Cardiac muscle cell (in vitro differentiated cells and primary cell): ENCODE data around the gene NTRK2. TPM values are rescaled to one million over a fixed set of nuclear protein-coding genes. Genes with fewer than 3 reads are reported as not detected.

Source experiments
- DNase-seq, 2 donors: peaks; one replicate each; pipeline versions ENCODE4 v3.0.0 to v3.0.0-alpha.2; 2010 to 2017; ENCODE audit warnings: low read depth in 1 of 2, low spot score in 1 of 2
- H3K27ac ChIP-seq: fragments of 200-600 bp; sonication (generic); 2 replicates; pipeline ENCODE4 v1.5.1; 2016
- H3K27me3 ChIP-seq: fragments of 200-600 bp; sonication (generic); 2 replicates; pipeline ENCODE4 v1.6.0; 2016; ENCODE audit warnings: control low read depth
- H3K36me3 ChIP-seq: fragments of 200-600 bp; sonication (generic); 2 replicates; pipeline ENCODE4 v1.5.1; 2016; ENCODE audit warnings: control low read depth
- H3K4me1 ChIP-seq: fragments of 200-600 bp; sonication (generic); 2 replicates; pipeline ENCODE4 v1.8.1; 2017; ENCODE audit warnings: low read depth, mild to moderate bottlenecking, mixed run types
- H3K4me3 ChIP-seq: fragments of 200-600 bp; sonication (generic); 2 replicates; pipeline ENCODE4 v1.5.1; 2016; ENCODE audit warnings: mild to moderate bottlenecking
- H3K9me3 ChIP-seq: fragments of 200-600 bp; sonication (generic); 2 replicates; pipeline ENCODE4 v1.5.1; 2017; ENCODE audit warnings: low read depth, mild to moderate bottlenecking, control low read depth
- polyA plus RNA-seq: library from polyadenylated mRNA; unstranded; fragments of >200 nt; fragmentation: Nextera tagmentation; extraction: Ambion mirVana; gene quantifications from 2 replicates; pipeline ENCODE4 v1.2.1, GENCODE V29; 2016
- total RNA-seq: library from RNA; depleted of rRNA; stranded (reverse); fragments of >200 nt; gene quantifications from 2 replicates; pipeline ENCODE4 v1.2.3, GENCODE V29; 2016
- TF ChIP-seq, protein P1 (sequence below): IDR thresholded peaks from 2 replicates; pipeline ENCODE4 v1.5.1; 2012; ENCODE audit warnings: low read depth, mild to moderate bottlenecking, low read length

NTRK2 gene
- total and polyA plus RNA-seq, 2 experiments from 2014 or later = 1.3 TPM

DNA sequence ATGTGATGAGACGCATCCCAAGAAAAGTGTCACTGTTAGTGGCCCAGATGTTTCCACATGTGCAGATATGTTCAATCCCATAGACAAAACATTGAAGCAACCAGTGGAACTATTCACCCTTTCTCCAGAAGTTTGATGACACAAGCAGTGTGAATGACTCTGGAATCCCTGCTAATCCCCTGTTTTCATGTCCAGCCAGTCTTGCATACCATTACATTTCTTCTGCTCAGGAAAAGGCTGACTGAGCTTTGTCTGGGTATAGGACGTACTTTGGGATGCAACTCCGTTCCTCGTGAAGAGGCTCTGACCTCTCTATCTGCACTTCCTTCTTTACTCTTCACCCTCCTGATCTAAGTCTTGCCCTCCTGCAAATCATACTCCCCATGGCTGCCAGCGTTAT lies 172.4 kb downstream of the NTRK2 start:
- TF ChIP-seq, protein P1, sequence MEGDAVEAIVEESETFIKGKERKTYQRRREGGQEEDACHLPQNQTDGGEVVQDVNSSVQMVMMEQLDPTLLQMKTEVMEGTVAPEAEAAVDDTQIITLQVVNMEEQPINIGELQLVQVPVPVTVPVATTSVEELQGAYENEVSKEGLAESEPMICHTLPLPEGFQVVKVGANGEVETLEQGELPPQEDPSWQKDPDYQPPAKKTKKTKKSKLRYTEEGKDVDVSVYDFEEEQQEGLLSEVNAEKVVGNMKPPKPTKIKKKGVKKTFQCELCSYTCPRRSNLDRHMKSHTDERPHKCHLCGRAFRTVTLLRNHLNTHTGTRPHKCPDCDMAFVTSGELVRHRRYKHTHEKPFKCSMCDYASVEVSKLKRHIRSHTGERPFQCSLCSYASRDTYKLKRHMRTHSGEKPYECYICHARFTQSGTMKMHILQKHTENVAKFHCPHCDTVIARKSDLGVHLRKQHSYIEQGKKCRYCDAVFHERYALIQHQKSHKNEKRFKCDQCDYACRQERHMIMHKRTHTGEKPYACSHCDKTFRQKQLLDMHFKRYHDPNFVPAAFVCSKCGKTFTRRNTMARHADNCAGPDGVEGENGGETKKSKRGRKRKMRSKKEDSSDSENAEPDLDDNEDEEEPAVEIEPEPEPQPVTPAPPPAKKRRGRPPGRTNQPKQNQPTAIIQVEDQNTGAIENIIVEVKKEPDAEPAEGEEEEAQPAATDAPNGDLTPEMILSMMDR = no peak
- no peak overlapping the region for H3K4me3 ChIP-seq
- H3K27ac ChIP-seq = no peak overlapping the region
- H3K27me3 ChIP-seq = peaks cover 3% of the 10 kb centered on the region
- no peaks in the 10 kb centered on the region for H3K9me3 ChIP-seq
- no peak for DNase-seq
- no peaks in the 10 kb centered on the region for H3K36me3 ChIP-seq
- H3K4me1 ChIP-seq = no peaks in the 10 kb centered on the region

- no peak overlapping the region for H3K4me3 ChIP-seq
- no peaks in the 10 kb centered on the region for H3K9me3 ChIP-seq
- DNase-seq = no peak
- TF ChIP-seq, protein P1 = no peak
- peaks cover 3% of the 10 kb centered on the region for H3K27me3 ChIP-seq
- H3K4me1 ChIP-seq = no peaks in the 10 kb centered on the region
- H3K36me3 ChIP-seq = no peaks in the 10 kb centered on the region
- H3K27ac ChIP-seq = no peak overlapping the region
Observed at GRCh38 chr9:84843175-84843824, 173.8 kb downstream of the NTRK2 start.

GRCh38 chr9:84845956-84846900 lies 176.7 kb downstream of the NTRK2 start:
- no peak for DNase-seq
- Histone ChIP-seq H3K4me3 (no peak overlapping the region), H3K4me1 (no peaks in the 10 kb centered on the region), H3K36me3 (no peaks in the 10 kb centered on the region), H3K9me3 (no peaks in the 10 kb centered on the region), H3K27me3 (no peaks in the 10 kb centered on the region), H3K27ac (no peak overlapping the region)
- TF ChIP-seq, protein P1 = no peak

DNA sequence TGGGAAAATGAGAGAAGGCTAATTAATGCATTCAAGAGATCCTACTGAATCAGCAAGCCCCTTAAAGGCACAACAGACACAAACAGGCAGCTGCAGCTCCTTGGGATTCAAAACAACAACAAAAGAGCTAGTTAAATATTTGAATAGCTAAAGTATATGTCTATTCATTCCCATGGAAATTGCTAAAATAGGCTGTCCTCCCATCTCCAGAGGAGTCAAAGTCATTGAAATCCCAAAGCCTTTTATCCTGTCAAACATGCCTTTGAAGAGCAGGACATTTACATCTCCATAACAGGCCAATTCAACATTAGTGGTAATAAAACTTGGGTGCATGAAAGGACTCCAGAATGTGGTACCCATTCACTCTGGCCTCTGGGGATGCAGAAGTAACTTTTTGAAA lies 177.4 kb downstream of the NTRK2 start:
- H3K4me1 ChIP-seq = no peaks in the 10 kb centered on the region
- no peaks in the 10 kb centered on the region for H3K36me3 ChIP-seq
- H3K27me3 ChIP-seq = no peaks in the 10 kb centered on the region
- DNase-seq = no peak
- H3K4me3 ChIP-seq = no peak overlapping the region
- TF ChIP-seq, protein P1 = no peak
- H3K27ac ChIP-seq = no peak overlapping the region
- H3K9me3 ChIP-seq = no peaks in the 10 kb centered on the region

DNA sequence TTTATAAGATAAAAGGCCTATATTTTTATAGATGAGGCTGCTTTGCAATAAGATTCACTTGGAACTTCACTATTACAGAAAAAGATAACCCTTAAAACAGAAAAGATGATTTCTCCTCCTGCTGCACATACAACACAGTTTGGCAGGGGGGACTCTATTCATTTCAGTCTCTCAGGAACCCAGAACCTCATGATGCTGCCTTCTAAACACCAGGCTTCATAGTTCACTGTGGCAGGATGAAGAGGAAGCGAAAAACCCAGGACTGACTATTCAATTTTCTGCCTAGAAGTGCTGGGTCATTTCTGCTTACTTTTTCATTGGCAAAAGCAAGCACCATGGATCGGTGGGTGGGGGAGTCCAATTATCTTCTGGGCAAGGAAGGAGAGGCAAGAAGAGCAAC lies 179.5 kb downstream of the NTRK2 start:
- Histone ChIP-seq H3K9me3 (no peaks in the 10 kb centered on the region), H3K27me3 (no peaks in the 10 kb centered on the region), H3K27ac (no peak overlapping the region), H3K4me3 (no peak overlapping the region), H3K36me3 (no peaks in the 10 kb centered on the region), H3K4me1 (peaks cover 13% of the 10 kb centered on the region)
- TF ChIP-seq, protein P1 = no peak
- DNase-seq = no peak
